NCI-H748 (cell line): ENCODE data around the gene SDHAF2.
"Not testable (repeated sequence)": the region's sequence is repeated elsewhere in the genome, so short reads cannot be mapped to it uniquely, and the experiment has no call there.

ENCODE experiments used
- DNase-seq: peaks from one replicate; lab custom pipeline; 2025; ENCODE audit not compliant: unreplicated experiment; lab: John Stamatoyannopoulos, UW

Gene SDHAF2

DNA sequence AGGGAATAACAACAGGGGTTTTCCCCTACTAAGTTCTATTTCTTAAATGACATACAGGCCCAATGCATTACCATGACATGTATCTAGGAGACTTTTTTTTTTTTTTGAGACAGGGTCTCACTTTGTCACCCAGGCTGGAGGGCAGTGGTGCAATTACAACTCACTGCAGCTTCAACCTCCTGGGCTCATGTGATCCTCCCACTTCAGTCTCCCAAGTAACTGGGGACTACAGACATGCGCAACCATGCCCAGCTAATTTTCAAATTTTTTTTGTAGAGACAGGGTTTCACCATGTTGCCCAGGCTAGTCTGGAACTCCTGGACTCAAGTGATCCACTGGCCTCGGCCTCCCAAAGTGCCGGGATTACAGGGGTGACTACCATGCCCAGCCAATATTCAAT lies 7.7 kb upstream of the SDHAF2 start:
- no peak for DNase-seq

DNA sequence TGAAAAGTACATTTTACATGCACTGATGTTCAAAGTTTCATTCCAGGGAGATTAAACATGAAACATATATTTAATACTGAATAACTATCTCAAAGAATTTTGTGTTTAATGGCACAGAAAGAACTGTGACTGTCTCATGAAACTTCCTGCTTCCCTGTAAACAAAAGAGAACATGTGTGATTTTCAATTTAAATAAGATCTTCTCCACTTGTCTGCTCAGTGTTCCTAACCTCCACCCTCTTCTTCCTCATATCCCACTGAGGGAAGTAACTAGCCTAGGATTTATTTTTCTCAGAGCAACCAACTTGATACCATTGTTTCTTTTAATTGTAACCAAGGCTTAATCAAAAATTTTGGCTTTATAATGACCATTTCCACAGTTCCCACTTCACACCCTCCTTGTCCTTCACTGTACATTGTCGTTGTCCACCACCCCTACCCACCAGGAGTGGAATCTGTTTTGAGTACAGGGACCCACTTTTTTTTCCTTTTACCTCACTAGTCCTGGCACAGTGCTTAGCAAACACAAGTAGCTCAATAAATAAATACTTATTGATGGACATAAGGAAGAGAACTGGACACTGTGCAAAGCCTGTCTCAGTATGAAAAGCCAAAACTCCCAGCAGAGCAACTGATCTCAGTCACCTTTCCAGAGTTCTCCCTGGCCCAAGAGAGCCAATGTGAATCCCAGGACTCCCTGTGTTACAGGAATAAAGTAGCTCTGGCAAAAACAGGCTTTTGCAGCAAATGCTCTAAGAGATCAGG lies 4.4 kb upstream of the SDHAF2 start:
- DNase-seq: no peak

DNA sequence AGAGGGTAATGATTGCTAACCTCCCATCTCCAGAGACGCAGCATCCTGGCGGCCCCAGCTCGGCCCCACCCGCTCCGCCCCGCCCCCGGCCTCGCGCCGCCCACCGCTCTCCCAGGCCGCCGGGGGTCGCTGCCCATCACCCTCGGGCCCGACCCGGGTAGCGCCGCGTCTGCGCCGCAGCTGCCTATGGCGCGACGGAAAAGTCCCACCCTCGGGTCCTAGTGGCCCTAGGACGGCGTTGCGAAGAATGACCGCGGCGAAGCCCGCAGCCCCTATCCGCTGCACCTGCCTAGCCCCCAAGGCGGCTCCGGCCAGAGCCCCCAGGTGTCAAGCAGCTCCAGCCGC lies 606 bp upstream of the SDHAF2 start:
- DNase-seq: peak; percentile 83

DNA sequence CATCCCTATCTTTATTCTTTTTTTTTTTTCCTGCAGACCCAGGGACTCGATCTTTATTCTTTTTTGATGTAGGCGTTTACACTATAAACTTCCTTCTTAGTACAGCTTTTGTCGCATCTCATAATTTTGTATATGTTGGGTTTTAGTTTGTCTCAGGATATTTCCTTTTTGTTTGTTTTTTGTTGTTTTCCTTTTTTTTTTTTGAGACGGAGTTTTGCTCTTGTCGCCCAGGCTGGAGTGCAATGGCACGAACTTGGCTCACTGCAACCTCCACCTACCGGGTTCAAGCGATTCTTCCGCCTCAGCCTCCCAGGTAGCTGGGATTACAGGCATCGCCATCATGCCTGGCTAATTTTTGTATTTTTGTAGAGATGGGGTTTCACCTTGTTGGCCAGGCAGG lies 915 bp downstream of the SDHAF2 start:
- not testable (repeated sequence) for DNase-seq

DNA sequence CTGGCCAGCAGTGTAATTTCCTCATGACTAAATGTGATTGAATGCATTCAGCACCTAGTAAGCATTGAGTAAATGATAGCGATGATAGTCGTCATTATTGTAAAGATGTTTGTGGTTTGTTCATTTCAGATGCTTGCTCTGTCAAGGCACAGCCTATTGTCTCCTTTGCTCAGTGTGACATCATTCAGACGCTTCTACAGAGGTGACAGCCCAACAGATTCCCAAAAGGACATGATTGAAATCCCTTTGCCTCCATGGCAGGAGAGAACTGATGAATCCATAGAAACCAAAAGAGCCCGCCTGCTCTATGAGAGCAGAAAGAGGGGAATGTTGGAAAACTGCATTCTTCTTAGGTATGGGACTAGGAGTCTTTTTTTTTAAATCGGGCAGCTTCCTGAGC lies 7.6 kb downstream of the SDHAF2 start:
- no peak for DNase-seq

DNA sequence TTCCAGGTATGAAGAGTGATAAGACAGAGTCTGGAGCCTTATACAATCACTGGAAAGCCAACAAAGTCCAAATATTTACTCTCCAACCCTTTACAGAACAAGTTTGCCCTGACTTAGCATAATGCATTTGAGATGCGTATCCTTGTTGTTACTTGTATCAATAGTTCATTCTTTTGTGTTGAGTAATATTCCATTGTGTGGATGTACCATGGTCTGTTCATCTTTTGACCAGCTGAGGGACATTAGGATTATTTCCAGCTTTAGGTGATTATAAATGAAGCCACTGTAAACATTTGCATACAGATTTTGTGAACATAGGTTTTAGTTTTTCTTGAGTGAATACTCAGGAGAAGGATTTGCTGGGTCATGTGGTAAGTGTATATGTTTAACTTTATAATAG lies 9.7 kb downstream of the SDHAF2 start:
- no peak for DNase-seq

DNA sequence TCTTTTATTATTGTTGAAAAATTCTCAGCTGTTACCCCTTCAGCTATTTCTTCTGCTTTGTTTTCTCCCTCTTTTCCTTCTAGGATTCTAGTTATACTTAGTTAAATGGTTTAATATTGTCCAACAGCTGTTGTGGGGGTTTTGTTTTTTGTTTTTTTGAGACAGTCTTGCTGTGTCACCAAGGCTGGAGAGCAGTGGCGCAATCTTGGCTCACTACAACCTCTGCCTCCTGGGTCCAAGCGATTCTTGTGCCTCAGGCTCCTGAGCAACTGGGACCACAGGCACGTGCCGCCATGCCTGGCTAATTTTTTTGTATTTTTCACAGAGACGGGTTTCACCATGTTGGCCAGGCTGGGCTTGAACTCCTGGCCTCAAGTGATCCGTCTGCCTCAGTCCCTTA lies 12.7 kb downstream of the SDHAF2 start:
- DNase-seq: no peak

DNA sequence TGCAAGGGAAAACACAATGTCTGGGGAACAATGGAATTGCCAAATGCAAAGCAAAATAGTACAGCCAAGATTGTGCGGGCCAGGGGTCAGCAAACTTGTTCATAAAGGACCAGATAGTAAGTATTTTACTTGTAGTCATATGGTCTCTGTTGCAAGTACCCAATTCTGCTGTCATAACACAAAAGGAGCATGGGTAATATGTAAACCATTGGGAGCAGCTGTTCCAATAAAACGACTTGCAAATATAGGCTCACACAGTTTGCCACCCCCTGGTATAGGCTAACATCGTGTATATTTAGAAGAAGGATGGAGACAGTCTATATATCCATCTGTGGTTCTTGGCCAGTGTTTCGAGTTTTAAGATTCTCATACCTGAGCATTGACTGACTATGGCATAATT lies 15.6 kb downstream of the SDHAF2 start:
- DNase-seq: no peak

DNA sequence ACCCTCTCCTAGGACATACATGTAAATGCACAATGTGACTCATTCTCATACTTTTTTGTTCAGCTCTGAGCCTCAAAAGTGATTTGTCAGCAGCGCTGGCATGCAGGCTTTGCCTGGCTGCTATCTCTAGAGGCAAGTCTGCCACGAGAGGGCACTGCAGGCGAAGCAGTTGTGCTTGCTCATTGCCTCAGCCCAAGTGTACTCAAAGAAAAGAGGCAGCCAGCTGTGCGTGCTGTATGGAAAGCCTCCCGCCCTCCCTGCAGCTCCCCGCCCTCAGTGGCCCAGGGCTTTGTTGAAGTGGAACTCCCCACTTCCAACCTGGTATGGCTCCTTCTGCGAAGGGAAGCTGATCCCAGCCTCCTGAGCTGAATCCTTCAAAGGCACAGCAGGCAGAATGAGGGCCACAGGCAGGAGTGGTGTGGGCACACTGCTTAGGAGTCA lies 16.3 kb downstream of the SDHAF2 start:
- DNase-seq: peak; percentile 66

DNA sequence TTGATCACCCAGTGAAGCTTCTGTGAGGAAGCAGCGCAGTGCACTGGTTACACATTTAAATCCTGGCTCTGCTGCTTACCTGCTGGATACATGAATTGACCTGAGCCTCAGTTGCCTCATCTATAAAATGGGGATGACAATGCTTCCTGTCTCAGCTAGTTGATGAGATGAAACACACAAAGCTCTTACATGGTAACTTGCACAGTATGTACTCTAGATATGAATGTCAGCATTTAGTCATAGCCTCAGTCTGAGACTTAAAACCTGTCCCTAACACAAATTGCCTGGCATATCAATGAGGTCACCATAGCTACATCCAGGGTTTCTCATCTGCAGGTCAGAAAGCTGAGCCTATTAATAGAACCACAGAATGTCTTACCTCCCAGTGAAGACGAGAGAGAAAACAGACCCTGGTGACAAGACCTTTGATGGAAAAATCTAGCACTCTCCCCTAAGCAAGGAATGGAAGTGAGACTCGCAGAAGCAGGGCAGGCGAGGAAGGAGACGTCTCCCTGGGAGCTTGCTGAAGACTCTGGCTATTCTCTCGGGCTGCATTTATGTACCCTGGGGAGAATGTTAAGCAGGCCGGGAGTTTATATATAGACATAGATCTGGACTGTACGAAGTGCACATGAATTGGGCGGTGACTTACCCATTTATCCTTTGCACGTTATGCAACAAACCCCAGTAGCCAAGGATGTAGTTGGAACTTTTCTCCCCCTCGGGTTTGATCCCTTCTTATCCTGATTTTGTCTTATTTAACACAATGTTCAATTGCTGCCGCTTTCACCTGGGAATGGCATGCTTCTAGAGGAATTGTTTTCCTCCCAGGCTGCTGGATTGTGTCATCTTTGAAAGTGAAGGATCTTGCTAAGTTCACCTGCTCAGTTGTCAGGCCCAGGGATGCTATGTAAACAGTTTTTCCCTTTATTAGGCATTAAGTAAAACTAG lies 18.0 kb downstream of the SDHAF2 start:
- DNase-seq: no peak

DNA sequence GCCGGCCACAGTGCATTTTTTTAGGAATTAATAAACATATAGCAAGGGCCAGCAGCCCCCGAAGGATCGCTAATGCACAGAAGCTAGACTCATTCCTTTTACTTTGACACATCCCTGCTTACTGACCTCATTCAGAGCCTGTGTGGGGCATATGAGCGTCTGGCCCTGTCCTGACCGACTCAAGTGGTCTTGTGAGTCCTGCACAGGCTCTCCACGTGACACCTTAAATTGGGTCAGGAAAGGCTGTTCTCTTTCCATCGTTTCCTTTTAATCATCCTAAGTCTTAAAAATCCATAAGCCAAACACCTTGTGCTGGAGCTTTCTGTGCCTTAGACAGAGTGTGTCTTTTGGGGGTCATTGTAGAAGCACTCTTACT lies 18.6 kb downstream of the SDHAF2 start:
- DNase-seq: no peak

DNA sequence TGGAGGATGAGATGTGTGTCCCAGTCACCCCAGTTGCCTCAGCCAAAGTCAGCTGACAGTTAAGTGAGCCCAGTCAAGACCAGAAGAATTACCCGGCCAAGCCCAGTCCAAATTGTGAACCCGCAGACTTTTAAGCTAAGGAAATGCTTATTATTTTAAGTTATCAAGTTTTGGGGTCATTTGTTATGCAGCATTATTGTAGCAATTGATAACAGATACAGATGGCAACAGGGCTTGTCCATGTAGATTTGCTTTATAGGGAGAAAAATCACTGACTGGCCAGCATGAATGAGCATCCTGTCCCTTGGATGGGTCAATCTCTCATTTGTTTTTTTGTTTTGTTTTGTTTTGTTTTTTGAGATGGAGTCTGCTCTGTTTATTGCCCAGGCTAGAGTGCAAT lies 22.9 kb downstream of the SDHAF2 start:
- DNase-seq: no peak

DNA sequence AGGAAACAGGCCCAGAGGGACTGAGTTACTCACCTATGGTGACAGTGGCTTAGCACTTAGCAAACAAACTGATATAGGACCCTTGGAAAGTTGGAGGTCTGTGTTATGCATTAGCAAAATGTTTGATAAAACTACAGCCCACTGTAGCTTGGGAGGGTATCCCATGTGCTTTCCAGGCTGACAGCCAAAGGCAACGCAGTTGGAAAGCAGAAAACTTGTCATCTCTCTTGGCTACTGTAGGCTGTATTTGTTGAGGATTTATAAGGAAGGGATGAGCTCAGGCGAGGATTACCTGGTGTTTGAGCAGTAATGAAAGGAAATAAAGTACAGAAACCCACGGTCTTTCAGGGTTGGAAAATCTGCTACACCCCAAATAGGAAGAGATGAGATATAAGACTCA lies 23.8 kb downstream of the SDHAF2 start:
- DNase-seq: no peak

DNA sequence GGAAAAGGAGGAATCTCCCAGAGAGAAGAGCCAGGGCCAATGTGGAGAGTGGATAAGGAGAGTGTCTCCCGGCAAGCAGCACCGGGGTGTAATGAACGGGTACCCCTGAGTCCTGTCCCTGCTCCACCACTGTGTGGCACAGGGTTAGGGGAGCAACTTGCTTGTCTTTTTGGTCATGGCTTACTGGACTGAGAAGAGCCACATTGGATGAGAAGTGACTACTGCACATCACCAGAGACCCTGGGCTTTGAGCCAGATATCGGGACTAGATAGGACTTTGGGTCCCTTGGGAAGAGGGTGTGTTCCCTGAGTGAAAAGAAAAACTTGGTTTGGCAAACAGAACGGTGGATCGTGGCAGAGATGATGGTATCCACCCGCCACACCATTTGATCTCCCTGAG lies 24.6 kb downstream of the SDHAF2 start:
- no peak for DNase-seq

DNA sequence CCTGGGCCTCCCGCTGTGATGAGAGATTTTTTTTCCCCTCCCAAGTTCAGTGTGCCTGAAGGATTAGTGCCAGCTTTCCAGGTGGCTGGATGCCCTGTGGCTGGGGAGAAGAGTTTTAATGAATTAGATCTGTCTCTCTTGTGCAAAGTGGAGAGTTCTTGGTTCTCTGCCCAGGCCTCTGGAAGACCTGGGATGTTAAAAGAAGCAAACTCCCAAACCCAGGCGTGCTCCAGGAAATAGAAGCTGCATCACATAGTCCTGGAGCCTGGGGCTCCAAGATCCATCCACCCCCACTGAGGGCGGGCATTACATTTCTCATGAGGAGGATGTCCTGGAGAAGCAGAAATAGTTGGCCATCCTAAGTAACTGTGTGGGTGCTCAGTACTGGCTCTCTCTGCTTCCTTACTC lies 30.6 kb downstream of the SDHAF2 start:
- no peak for DNase-seq

DNA sequence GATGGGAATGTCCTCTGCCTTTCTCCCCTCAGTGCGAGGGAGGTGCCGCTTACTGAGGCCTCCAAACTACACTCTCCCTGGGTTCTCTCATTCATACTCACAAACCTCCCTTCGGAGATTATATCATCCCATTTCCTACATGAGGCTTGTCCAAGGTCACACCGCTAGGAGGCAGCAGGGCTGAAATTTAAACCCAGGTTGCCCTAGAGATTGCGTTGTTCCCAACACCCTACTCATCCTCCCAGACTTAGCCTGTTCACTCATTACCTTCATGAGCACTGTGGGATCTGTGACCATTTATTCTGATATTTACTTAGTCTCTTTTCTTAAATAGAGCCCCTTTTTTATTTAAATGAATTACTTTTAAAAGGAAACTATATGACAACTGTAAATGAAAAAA lies 31.1 kb downstream of the SDHAF2 start:
- DNase-seq: no peak

DNA sequence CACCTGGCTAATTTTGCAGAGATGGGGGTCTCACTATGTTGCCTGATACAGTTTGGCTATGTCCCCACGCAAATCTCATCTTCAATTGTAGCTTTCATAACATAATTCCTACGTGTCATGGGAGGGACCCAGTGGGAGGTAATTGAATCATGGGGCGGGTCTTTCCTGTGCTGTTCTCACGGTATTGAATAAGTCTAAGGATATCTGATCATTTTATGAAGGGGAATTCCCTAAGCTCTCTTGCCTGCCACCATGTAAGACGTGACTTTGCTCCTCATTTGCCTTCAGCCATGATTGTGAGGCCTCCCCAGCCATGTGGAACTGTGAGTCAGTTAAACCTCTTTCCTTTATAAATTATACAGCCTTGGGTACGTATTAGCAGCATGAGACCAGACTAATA lies 37.7 kb downstream of the SDHAF2 start:
- DNase-seq: not testable (repeated sequence)

DNA sequence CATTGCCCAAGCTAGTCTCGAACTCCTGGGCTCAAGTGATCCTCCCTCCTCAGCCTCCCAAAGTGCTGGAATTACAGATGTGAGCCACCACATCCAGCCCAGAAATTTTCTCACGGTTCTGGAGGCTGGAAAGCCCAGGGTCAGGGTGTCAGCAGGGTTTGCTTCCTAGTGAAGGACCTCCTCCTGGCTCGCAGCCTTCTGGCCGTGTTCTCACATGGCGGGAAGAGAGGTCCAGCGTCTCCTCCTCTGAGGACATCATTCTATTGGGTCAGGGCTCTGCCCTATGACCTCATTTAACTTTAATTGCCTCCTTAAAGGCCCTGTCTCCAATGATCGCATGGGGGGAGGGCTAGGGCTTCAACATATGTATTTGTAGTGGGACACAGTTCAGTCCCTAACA lies 38.1 kb downstream of the SDHAF2 start:
- DNase-seq: no peak

DNA sequence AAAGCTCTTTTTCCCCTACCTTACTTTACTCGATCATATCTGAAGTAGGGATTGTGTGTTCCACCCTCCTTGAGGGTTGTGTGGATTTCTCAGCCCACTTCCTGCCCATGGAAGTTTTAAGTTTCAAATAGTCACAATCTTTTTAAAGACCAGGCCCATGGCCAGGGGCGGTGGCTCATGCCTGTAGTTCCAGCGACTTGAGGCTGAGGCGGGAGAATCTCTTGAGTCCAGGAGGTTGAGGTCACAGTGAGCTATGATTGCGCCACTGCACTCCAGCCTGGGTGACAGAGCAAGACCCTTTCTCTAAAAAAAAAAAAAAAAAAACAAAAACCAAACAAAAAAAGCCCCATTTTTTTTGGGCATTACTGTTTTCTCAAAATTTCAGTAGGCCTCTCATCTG lies 42.4 kb downstream of the SDHAF2 start:
- DNase-seq: no peak

DNA sequence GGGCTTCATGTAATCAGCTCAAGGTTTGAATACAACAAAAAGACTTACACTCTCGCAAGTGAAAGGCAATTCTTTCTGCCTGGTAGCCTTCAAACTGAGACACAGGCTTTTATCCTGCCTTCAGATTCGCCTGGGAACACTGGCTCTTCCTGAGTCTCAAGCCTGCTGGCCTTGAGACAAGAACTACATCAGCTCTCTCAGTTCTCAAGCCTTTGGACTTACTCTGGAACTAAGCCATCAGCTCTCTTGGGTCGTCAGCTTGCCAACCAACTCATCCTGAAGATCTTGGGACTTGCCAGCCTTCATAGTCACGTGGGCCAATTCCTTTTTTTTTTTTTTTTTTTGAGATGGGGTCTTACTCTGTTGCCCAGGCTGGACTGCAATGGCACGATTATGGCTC lies 42.9 kb downstream of the SDHAF2 start:
- no peak for DNase-seq

DNA sequence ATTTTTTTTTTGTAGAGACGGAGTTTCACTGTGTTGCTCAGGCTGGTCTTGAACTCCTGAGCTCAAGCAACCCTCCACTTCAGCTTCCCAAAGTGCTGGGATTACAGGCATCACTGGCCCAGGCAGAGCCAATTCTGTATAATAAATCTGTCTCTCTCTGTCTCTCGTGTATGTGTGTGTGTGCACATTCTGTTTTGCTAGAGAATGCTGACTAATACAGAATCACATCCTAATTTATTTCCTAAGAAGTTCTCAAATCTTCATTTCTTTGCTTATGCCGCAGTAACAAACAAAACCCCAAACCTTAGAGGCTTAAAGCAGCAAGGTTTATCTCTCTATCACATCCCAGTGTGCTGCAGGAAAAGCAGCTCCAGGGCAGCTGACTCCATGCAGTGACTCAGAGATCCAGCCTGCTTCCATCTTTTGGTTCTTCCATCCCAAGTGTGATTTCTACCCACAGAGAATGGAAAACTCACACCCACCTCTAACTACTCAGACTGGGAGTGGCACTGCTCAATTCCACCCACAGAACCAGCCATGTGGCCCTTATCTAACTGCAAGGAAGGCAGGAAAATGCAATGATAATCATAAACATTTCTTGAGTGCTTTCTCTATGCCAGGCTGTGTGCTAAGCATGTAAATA lies 43.6 kb downstream of the SDHAF2 start:
- no peak for DNase-seq
